ENCODE data around the gene APOBEC3H. TPM values are rescaled to one million over a fixed set of nuclear protein-coding genes. Genes with fewer than 3 reads are reported as not detected.

Gene APOBEC3H
- polyA plus RNA-seq, 3 donors, result 0.31 TPM; not detected in 2

- no peak for DNase-seq (ENCODE audit: low read depth in 3 of 3, low spot score in 2 of 3)
These were observed 16.8 kb upstream of the APOBEC3H start for GRCh38 chr22:39080052-39080762.

GRCh38 chr22:39081016-39081415 is 16.0 kb upstream of the APOBEC3H start:
- DNase-seq (ENCODE audit: low read depth in 3 of 3, low spot score in 2 of 3), result no peak

- no peak for DNase-seq (ENCODE audit: low read depth in 3 of 3, low spot score in 2 of 3)
These were observed 15.4 kb upstream of the APOBEC3H start for GRCh38 chr22:39081598-39081997.

GRCh38 chr22:39083212-39084165 is 13.6 kb upstream of the APOBEC3H start:
- DNase-seq (ENCODE audit: low read depth in 3 of 3, low spot score in 2 of 3), result no peak

GRCh38 chr22:39084666-39085065 is 12.4 kb upstream of the APOBEC3H start:
- DNase-seq (ENCODE audit: low read depth in 3 of 3, low spot score in 2 of 3), result no peak

GRCh38 chr22:39087098-39087497 is 9.9 kb upstream of the APOBEC3H start:
- no peak for DNase-seq (ENCODE audit: low read depth in 3 of 3, low spot score in 2 of 3)

GRCh38 chr22:39087881-39088684 is 9.0 kb upstream of the APOBEC3H start:
- DNase-seq (ENCODE audit: low read depth in 3 of 3, low spot score in 2 of 3), result no peak

GRCh38 chr22:39088685-39089032 is 8.4 kb upstream of the APOBEC3H start:
- no peak for DNase-seq (ENCODE audit: low read depth in 3 of 3, low spot score in 2 of 3)

- DNase-seq (ENCODE audit: low read depth in 3 of 3, low spot score in 2 of 3), result no peak
These were observed 7.1 kb upstream of the APOBEC3H start for GRCh38 chr22:39089928-39090327.

- no peak for DNase-seq (ENCODE audit: low read depth in 3 of 3, low spot score in 2 of 3)
These were observed 6.5 kb upstream of the APOBEC3H start for GRCh38 chr22:39090426-39091064.

GRCh38 chr22:39091126-39092081 is 5.6 kb upstream of the APOBEC3H start:
- no peak for DNase-seq (ENCODE audit: low read depth in 3 of 3, low spot score in 2 of 3)

GRCh38 chr22:39092111-39092862 is 4.8 kb upstream of the APOBEC3H start:
- DNase-seq (ENCODE audit: low read depth in 3 of 3, low spot score in 2 of 3), result no peak

- no peak for DNase-seq (ENCODE audit: low read depth in 3 of 3, low spot score in 2 of 3)
These were observed 2.2 kb upstream of the APOBEC3H start for GRCh38 chr22:39094717-39095389.

GRCh38 chr22:39095971-39096370 is 1.1 kb upstream of the APOBEC3H start:
- no peak for DNase-seq (ENCODE audit: low read depth in 3 of 3, low spot score in 2 of 3)

- no peak for DNase-seq (ENCODE audit: low read depth in 3 of 3, low spot score in 2 of 3)
These were observed 982 bp downstream of the APOBEC3H start for GRCh38 chr22:39098026-39098425.

GRCh38 chr22:39098576-39098975 is 1.5 kb downstream of the APOBEC3H start:
- DNase-seq (ENCODE audit: low read depth in 3 of 3, low spot score in 2 of 3), result no peak

GRCh38 chr22:39101226-39101625 is 4.2 kb downstream of the APOBEC3H start:
- no peak for DNase-seq (ENCODE audit: low read depth in 3 of 3, low spot score in 2 of 3)

- DNase-seq (ENCODE audit: low read depth in 3 of 3, low spot score in 2 of 3), result no peak
These were observed 6.4 kb downstream of the APOBEC3H start for GRCh38 chr22:39103431-39103830.

All from right renal cortex interstitium (tissue), 3 donors.